ENCODE data around the gene SEC63. TPM values are rescaled to one million over a fixed set of nuclear protein-coding genes. Genes with fewer than 3 reads are reported as not detected.

The SEC63 gene
- total RNA-seq, 4 donors from 2014 or later = 24.2 to 44.9 (median 37.2) TPM

DNA sequence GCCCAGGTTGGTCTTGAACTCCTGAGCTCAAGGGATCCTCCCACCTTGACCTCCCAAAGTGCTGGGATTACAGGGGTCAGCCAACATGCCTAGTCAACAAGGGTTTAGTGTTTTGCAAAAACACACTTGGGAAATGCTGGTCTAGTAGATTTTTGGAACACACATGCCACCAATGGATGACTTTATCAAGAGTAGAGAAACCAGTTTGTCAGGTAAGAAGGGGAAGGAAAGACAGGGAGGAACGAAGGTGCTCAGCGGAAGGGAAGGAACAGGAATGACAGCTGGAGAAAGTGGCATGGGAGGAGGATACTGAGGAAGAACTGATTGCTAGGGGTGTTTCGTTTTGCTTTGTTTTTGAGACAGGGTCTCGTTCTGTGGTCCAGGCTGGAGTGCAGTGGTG lies 15.6 kb upstream of the SEC63 start:
- 75% methylated on average over 4 of the region's 4 CpGs for WGBS
- no peak for TF ChIP-seq POLR2A (IDR thresholded peaks at IDR 0.05; ENCODE audit: low read depth)
- TF ChIP-seq, protein P1, sequence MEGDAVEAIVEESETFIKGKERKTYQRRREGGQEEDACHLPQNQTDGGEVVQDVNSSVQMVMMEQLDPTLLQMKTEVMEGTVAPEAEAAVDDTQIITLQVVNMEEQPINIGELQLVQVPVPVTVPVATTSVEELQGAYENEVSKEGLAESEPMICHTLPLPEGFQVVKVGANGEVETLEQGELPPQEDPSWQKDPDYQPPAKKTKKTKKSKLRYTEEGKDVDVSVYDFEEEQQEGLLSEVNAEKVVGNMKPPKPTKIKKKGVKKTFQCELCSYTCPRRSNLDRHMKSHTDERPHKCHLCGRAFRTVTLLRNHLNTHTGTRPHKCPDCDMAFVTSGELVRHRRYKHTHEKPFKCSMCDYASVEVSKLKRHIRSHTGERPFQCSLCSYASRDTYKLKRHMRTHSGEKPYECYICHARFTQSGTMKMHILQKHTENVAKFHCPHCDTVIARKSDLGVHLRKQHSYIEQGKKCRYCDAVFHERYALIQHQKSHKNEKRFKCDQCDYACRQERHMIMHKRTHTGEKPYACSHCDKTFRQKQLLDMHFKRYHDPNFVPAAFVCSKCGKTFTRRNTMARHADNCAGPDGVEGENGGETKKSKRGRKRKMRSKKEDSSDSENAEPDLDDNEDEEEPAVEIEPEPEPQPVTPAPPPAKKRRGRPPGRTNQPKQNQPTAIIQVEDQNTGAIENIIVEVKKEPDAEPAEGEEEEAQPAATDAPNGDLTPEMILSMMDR (IDR thresholded peaks at IDR 0.05) = no peak
- no peak for TF ChIP-seq EP300 (IDR thresholded peaks at IDR 0.05)
- no peak for TF ChIP-seq POLR2AphosphoS5 (IDR thresholded peaks at IDR 0.05)

DNA sequence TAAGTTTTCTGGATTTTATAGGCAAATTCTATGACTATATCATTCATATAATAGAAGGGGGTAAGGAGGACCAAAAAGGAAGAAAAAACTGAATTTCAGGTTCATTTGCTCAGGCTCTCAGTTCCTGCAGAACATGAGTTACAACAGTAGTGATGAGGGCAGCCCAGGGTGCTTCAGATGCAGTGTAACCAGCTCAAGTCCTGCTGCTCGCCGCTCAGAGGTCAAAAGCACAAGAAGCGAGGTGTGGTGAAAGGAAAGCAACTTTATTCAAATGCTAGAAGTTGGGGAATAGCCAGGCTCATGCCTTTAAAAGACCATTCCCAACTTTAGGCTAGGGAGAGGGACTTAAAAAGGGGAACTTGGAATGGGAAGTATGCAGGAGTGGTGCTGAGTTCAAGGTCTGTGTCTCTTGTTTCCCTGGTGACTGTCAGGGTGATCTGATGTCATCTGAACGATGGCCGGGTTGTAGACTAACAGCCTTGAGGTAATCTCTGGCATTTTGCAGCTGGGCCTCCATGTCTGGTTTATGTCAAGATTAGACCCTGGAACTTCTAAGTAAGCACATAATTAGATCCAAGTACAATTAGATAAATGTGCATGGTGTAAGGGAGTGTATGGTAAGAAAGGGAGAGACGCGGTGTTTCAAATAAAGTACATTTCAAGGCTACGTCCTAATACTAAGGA lies 14.5 kb upstream of the SEC63 start:
- intact Hi-C loops (cut with DNase I) = no loop called here
- no peak overlapping the region for H3K27ac ChIP-seq (replicated peaks in 1 of 4)
- no peaks in the 10 kb centered on the region for H3K27me3 ChIP-seq
- WGBS = 73% methylated on average over 8 of the region's 8 CpGs
- DNase-seq (ENCODE audit: extremely low spot score) = no peak
- H3K4me3 ChIP-seq = no peak overlapping the region
- TF ChIP-seq EP300 (IDR thresholded peaks at IDR 0.05) (no peak), POLR2A (IDR thresholded peaks at IDR 0.05; ENCODE audit: low read depth) (no peak), POLR2AphosphoS5 (IDR thresholded peaks at IDR 0.05) (no peak)
- TF ChIP-seq, protein P1 (IDR thresholded peaks at IDR 0.05) = no peak
- H3K36me3 ChIP-seq = no peaks in the 10 kb centered on the region
- H3K4me1 ChIP-seq = no peaks in the 10 kb centered on the region
- no peaks in the 10 kb centered on the region for H3K9me3 ChIP-seq

More for the DNA sequence above, 15.6 kb upstream of the SEC63 start:
- no peaks in the 10 kb centered on the region for H3K9me3 ChIP-seq
- H3K4me1 ChIP-seq = no peaks in the 10 kb centered on the region
- H3K27ac ChIP-seq (replicated peaks in 1 of 4) = no peak overlapping the region
- H3K4me3 ChIP-seq = no peak overlapping the region
- H3K27me3 ChIP-seq = no peaks in the 10 kb centered on the region
- intact Hi-C loops (cut with DNase I) = no loop called here
- no peak for DNase-seq (ENCODE audit: extremely low spot score)
- no peaks in the 10 kb centered on the region for H3K36me3 ChIP-seq

- intact Hi-C loops (cut with DNase I) = no loop called here
- no peaks in the 10 kb centered on the region for H3K9me3 ChIP-seq
- H3K4me1 ChIP-seq = no peaks in the 10 kb centered on the region
- 94% methylated on average over 6 of the region's 6 CpGs for WGBS
- no peaks in the 10 kb centered on the region for H3K27me3 ChIP-seq
- H3K4me3 ChIP-seq = no peak overlapping the region
- no peak for DNase-seq (ENCODE audit: extremely low spot score)
- H3K36me3 ChIP-seq = no peaks in the 10 kb centered on the region
- H3K27ac ChIP-seq (replicated peaks in 1 of 4) = no peak overlapping the region
- TF ChIP-seq POLR2A (IDR thresholded peaks at IDR 0.05; ENCODE audit: low read depth) (no peak), EP300 (IDR thresholded peaks at IDR 0.05) (no peak), POLR2AphosphoS5 (IDR thresholded peaks at IDR 0.05) (no peak)
- TF ChIP-seq, protein P1 (IDR thresholded peaks at IDR 0.05) = no peak
These were observed 13.2 kb upstream of the SEC63 start for GRCh38 chr6:107971181-107971580.

DNA sequence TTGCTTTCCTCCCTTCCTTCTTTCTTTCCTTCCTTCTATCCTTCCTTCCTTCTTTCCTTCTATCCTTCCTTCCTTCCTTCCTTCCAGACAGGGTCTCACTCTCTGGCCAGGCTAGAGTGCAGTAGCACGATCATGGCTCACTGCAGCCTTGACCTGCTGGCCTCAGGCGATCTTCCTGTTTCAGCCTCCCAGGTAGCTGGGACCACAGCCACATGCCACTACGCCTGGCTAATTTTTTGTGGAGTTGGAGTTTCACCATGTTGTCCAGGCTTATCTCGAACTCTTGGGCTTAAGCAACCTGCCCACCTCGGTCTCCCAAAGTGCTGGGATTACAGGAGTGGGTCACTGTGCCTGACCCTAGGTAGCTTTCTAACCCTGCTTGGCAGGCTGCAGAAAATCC lies 12.2 kb upstream of the SEC63 start:
- DNase-seq (ENCODE audit: extremely low spot score) = no peak
- intact Hi-C loops (cut with DNase I) = no loop called here
- TF ChIP-seq, protein P1 (IDR thresholded peaks at IDR 0.05) = no peak
- Histone ChIP-seq H3K9me3 (no peaks in the 10 kb centered on the region), H3K4me1 (peaks cover 0 to 2% (median 0%) of the 10 kb centered on the region in 4 donors), H3K27ac (replicated peaks in 1 of 4) (no peak overlapping the region), H3K27me3 (no peaks in the 10 kb centered on the region), H3K4me3 (no peak overlapping the region), H3K36me3 (no peaks in the 10 kb centered on the region)
- 97% methylated on average over 5 of the region's 5 CpGs for WGBS

DNA sequence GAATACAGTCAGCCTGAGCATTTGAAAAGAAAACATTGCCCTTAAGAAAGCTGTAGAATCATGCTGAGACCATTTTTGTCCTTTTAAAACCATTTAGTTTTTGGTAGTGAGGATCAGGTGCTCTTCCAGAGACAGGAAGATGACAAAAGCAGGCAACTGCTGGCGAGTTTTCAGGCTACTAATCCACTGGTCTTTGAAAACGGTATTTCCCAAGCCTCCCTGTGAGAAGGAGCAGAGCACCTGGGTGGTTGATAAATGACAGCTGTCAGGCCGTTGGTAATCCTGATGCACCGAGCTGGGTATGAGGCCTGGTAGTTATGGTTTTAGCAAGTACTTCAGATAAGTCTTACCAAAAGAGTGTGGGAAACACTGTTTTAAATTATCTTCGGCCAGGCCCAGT lies 10.1 kb upstream of the SEC63 start:
- no peak overlapping the region for H3K4me3 ChIP-seq
- intact Hi-C loops (cut with DNase I) = loop anchor here (10.0 kb wide), 1 partner anchor 297 kb away; the partner anchor contains the start of gene SNX3
- H3K4me1 ChIP-seq = peaks cover 0 to 4% (median 2%) of the 10 kb centered on the region in 4 donors
- H3K9me3 ChIP-seq = no peaks in the 10 kb centered on the region
- 63% methylated on average over 5 of the region's 5 CpGs for WGBS
- TF ChIP-seq, protein P1 (IDR thresholded peaks at IDR 0.05) = no peak
- TF ChIP-seq POLR2AphosphoS5 (IDR thresholded peaks at IDR 0.05) (no peak), EP300 (IDR thresholded peaks at IDR 0.05) (no peak), POLR2A (IDR thresholded peaks at IDR 0.05; ENCODE audit: low read depth) (no peak)
- H3K27ac ChIP-seq (replicated peaks in 1 of 4) = no peak overlapping the region
- no peaks in the 10 kb centered on the region for H3K36me3 ChIP-seq
- DNase-seq (ENCODE audit: extremely low spot score) = no peak
- no peaks in the 10 kb centered on the region for H3K27me3 ChIP-seq

Data from esophagus muscularis mucosa (tissue), 4 donors.